ENCODE measurements around the gene FOXG1. TPM values are rescaled to one million over a fixed set of nuclear protein-coding genes. Genes with fewer than 3 reads are reported as not detected.

Gene FOXG1
- total RNA-seq, 1 experiment from 2014 or later, result not detected

- ChIA-PET POLR2A (no interaction called here), CTCF (no interaction called here), RAD21 (ENCODE audit: low non-redundant PET in 1 of 2, low total read pairs in 2 of 2, uncharacterized antibody in 2 of 2, unreplicated experiment in 2 of 2) (no interaction called here)
- Histone ChIP-seq H3K27me3 (ENCODE audit: insufficient read depth, low read length) (no peaks in the 10 kb centered on the region), H4K20me1 (ENCODE audit: insufficient read depth) (no peaks in the 10 kb centered on the region), H3K4me1 (ENCODE audit: control insufficient read depth in 1 of 2, insufficient read depth in 2 of 2, low read length in 2 of 2) (no peaks in the 10 kb centered on the region), H2AFZ (ENCODE audit: low read depth, low read length, poor library complexity, severe bottlenecking) (no peak overlapping the region), H3K4me2 (ENCODE audit: low read length) (no peak overlapping the region), H3K79me2 (ENCODE audit: insufficient read depth, low read length) (no peaks in the 10 kb centered on the region), H3K9me3 (ENCODE audit: control insufficient read depth in 1 of 2, insufficient read depth in 1 of 2, low read depth in 1 of 2, low read length in 2 of 2) (peaks cover 0 to 16% of the 10 kb centered on the region in 2 experiments; a peak in 2 of 4 replicates), H3K36me3 (ENCODE audit: control insufficient read depth in 1 of 2, insufficient read depth in 2 of 2, low read length in 2 of 2) (no peaks in the 10 kb centered on the region), H3K9me2 (ENCODE audit: insufficient read depth) (no peaks in the 10 kb centered on the region), H3K27ac (ENCODE audit: low read depth, low read length) (no peak overlapping the region), H3K4me3 (replicated peaks in 1 of 2; ENCODE audit: low read depth in 1 of 2, low read length in 2 of 2) (no peak overlapping the region), H3K9ac (ENCODE audit: low read length) (no peak overlapping the region)
- DNase-seq (ENCODE audit: low read depth, low spot score), result no peak
- no peak for ATAC-seq
- no peak for TF ChIP-seq ZFX (IDR thresholded peaks at IDR 0.05)
- TF ChIP-seq POLR2AphosphoS5 (IDR thresholded peaks at IDR 0.05; ENCODE audit: low read depth, low read length), result no peak
- no peak for TF ChIP-seq SRF (IDR thresholded peaks at IDR 0.05; ENCODE audit: low read depth)
- no peak for TF ChIP-seq JUND (IDR thresholded peaks at IDR 0.05)
- no peak for TF ChIP-seq POLR2A (IDR thresholded peaks at IDR 0.05; ENCODE audit: borderline replicate concordance, extremely low read depth, insufficient read depth, insufficient read length)
- no peak for TF ChIP-seq ELF1 (IDR thresholded peaks at IDR 0.05; ENCODE audit: borderline replicate concordance, low read depth)
- TF ChIP-seq EZH2phosphoT487 (IDR thresholded peaks at IDR 0.05; ENCODE audit: borderline replicate concordance), result no peak
- no peak for TF ChIP-seq ZNF274 (IDR thresholded peaks at IDR 0.05; ENCODE audit: low read depth, low read length)
- TF ChIP-seq SP1 (IDR thresholded peaks at IDR 0.05; ENCODE audit: low read depth), result no peak
- TF ChIP-seq SIN3A (IDR thresholded peaks at IDR 0.05; ENCODE audit: low read depth), result no peak
- no peak for TF ChIP-seq FOSL1 (IDR thresholded peaks at IDR 0.05; ENCODE audit: low read depth)
- no peak for TF ChIP-seq REST (IDR thresholded peaks at IDR 0.05; ENCODE audit: low read depth)
- TF ChIP-seq RAD21 (IDR thresholded peaks at IDR 0.05; ENCODE audit: low read depth), result no peak
- TF ChIP-seq ZBTB33 (IDR thresholded peaks at IDR 0.05; ENCODE audit: extremely low read depth, insufficient replicate concordance, low read length), result no peak
- TF ChIP-seq EZH2 (IDR thresholded peaks at IDR 0.05), result no peak
- TF ChIP-seq YY1 (IDR thresholded peaks at IDR 0.05; ENCODE audit: extremely low read depth, insufficient replicate concordance, low read depth, low read length), result no peak
- no peak for TF ChIP-seq MAX (IDR thresholded peaks at IDR 0.05)
- TF ChIP-seq ATF3 (IDR thresholded peaks at IDR 0.05), result no peak
- no peak for TF ChIP-seq CEBPB (IDR thresholded peaks at IDR 0.05; ENCODE audit: low read depth)
- no peak for TF ChIP-seq CBX3 (IDR thresholded peaks at IDR 0.05; ENCODE audit: low read depth)
- BruUV-seq (replicated peaks), result no TSS peak
- intact Hi-C loops (cut with micrococcal nuclease), result no loop called here
Observed at GRCh38 chr14:28757786-28758185, 8.8 kb upstream of the FOXG1 start.

Measured in HCT116 (cell line).